Renal cortex interstitium (tissue), 11 donors: ENCODE measurements around the gene CCDC85C. TPM values are rescaled to one million over a fixed set of nuclear protein-coding genes. Genes with fewer than 3 reads are reported as not detected.

Source experiments
- DNase-seq, 11 donors: peaks; one replicate each; pipeline ENCODE4 v3.0.0-alpha.2; 2013; ENCODE audit warnings: low read depth in 9 of 11, low spot score in 4 of 11; ENCODE audit errors: extremely low read depth in 1 of 11
- polyA plus RNA-seq, 3 donors: library from polyadenylated mRNA; unstranded; fragments of 120-200 nt; gene quantifications; one replicate each; pipeline ENCODE4 v1.2.1, GENCODE V29; 2013; ENCODE audit not compliant: insufficient read length in 3 of 3

CCDC85C gene
- polyA plus RNA-seq, 3 donors: 22.9 to 32.9 (median 28.3) TPM

- DNase-seq: no peak
Measured at GRCh38 chr14:99478128-99478527, 125.9 kb downstream of the CCDC85C start.

- DNase-seq: no peak
Measured at GRCh38 chr14:99476864-99477263, 127.1 kb downstream of the CCDC85C start.

- DNase-seq: no peak
Measured at GRCh38 chr14:99475660-99476059, 128.3 kb downstream of the CCDC85C start.

GRCh38 chr14:99475179-99475578 is 128.8 kb downstream of the CCDC85C start:
- no peak for DNase-seq

GRCh38 chr14:99473458-99473857 is 130.5 kb downstream of the CCDC85C start:
- no peak for DNase-seq

- no peak for DNase-seq
Measured at GRCh38 chr14:99472937-99473336, 131.1 kb downstream of the CCDC85C start.

- no peak for DNase-seq
Measured at GRCh38 chr14:99471731-99472130, 132.3 kb downstream of the CCDC85C start.

- no peak for DNase-seq
Measured at GRCh38 chr14:99468836-99469592, 135.0 kb downstream of the CCDC85C start.

- DNase-seq: no peak
Measured at GRCh38 chr14:99468081-99468480, 135.9 kb downstream of the CCDC85C start.

GRCh38 chr14:99467336-99468078 is 136.5 kb downstream of the CCDC85C start:
- no peak for DNase-seq

- DNase-seq: no peak
Measured at GRCh38 chr14:99466758-99467157, 137.2 kb downstream of the CCDC85C start.

- no peak for DNase-seq
Measured at GRCh38 chr14:99465288-99465687, 138.7 kb downstream of the CCDC85C start.

- DNase-seq: no peak
Measured at GRCh38 chr14:99463974-99464373, 140.0 kb downstream of the CCDC85C start.

GRCh38 chr14:99462210-99462609 is 141.8 kb downstream of the CCDC85C start:
- DNase-seq: no peak

- no peak for DNase-seq
Measured at GRCh38 chr14:99461411-99462085, 142.5 kb downstream of the CCDC85C start.

- DNase-seq: no peak
Measured at GRCh38 chr14:99460793-99461192, 143.2 kb downstream of the CCDC85C start.

GRCh38 chr14:99459481-99460100 is 144.4 kb downstream of the CCDC85C start:
- DNase-seq: no peak

GRCh38 chr14:99454246-99454645 is 149.8 kb downstream of the CCDC85C start:
- no peak for DNase-seq

- DNase-seq: no peak
Measured at GRCh38 chr14:99452968-99453367, 151.0 kb downstream of the CCDC85C start.

- DNase-seq: no peak
Measured at GRCh38 chr14:99451234-99451633, 152.8 kb downstream of the CCDC85C start.
